Adrenal gland (tissue), 5 donors: Measurements from ENCODE around the gene FLNC.

Experiments
- CTCF ChIP-seq, 6 experiments: fragments of 450-650 bp in 4 of 6; fragments of 200-600 bp in 2 of 6; sonication (generic) in 1 of 6; IDR thresholded peaks; 1 replicate in 5 of 6; 2 replicates in 1 of 6; pipeline versions ENCODE4 v1.5.1 to v1.8.0; 2016 to 2021; ENCODE audit warnings: antibody characterized with exemption in 6 of 6, mild to moderate bottlenecking in 2 of 6, moderate library complexity in 1 of 6
- POLR2A ChIP-seq, 2 donors: fragments of 450-650 bp; IDR thresholded peaks; one replicate each; pipeline ENCODE4 v1.6.1; 2017; ENCODE audit warnings: antibody characterized with exemption in 2 of 2, mild to moderate bottlenecking in 2 of 2, moderate library complexity in 1 of 2
- donor health status: DM: no; HTN: no; CAD: no.

GRCh38 chr7:128846781-128847444, 16.7 kb downstream of the FLNC start:
- TF ChIP-seq CTCF (IDR thresholded peaks at IDR 0.05) (no peak), POLR2A (IDR thresholded peaks at IDR 0.05) (no peak)
